Measurements from ENCODE around the gene ACSM3.

DNA sequence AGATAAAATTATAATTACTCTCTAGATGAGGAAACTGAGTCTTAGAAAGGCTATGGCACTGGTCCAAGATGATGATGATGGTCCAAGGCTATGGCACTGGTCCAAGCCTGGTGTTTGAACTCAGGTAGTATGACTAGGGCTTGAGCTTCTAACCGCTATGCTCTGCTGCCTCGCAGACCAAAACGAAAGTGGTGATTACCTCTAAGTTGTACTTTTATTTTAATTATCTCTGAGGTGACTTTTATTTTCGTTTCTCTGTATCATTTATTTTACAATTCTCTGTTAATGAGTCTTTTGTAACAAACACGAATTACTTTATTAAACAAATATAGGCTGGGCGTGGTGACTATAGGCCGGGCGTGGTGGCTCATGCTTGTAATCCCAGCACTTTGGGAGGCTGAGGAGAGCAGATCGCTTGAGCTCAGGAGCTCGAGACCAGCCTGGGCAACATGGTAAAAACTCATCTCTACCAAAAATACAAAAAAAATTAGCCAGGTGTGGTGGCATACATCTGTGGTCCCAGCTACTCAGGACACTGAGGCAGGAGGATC, 48.1 kb downstream of the ACSM3 start:
- TF ChIP-seq, protein P1, sequence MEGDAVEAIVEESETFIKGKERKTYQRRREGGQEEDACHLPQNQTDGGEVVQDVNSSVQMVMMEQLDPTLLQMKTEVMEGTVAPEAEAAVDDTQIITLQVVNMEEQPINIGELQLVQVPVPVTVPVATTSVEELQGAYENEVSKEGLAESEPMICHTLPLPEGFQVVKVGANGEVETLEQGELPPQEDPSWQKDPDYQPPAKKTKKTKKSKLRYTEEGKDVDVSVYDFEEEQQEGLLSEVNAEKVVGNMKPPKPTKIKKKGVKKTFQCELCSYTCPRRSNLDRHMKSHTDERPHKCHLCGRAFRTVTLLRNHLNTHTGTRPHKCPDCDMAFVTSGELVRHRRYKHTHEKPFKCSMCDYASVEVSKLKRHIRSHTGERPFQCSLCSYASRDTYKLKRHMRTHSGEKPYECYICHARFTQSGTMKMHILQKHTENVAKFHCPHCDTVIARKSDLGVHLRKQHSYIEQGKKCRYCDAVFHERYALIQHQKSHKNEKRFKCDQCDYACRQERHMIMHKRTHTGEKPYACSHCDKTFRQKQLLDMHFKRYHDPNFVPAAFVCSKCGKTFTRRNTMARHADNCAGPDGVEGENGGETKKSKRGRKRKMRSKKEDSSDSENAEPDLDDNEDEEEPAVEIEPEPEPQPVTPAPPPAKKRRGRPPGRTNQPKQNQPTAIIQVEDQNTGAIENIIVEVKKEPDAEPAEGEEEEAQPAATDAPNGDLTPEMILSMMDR (conservative IDR thresholded peaks at IDR 0.05; ENCODE audit: low read depth in 2 of 2), result no peak
- TF ChIP-seq EZH2 (IDR thresholded peaks at IDR 0.05; ENCODE audit: low read depth, unreplicated experiment) (no peak), JUNB (IDR thresholded peaks at IDR 0.05; ENCODE audit: unreplicated experiment) (no peak), POLR2AphosphoS5 (IDR thresholded peaks at IDR 0.05; ENCODE audit: low read depth) (no peak), EZH2phosphoT487 (IDR thresholded peaks at IDR 0.05; ENCODE audit: unreplicated experiment) (no peak), CREB1 (CRISPR knock-in tag; IDR thresholded peaks at IDR 0.05; ENCODE audit: low read depth) (no peak)
- TF ChIP-seq, protein P2, sequence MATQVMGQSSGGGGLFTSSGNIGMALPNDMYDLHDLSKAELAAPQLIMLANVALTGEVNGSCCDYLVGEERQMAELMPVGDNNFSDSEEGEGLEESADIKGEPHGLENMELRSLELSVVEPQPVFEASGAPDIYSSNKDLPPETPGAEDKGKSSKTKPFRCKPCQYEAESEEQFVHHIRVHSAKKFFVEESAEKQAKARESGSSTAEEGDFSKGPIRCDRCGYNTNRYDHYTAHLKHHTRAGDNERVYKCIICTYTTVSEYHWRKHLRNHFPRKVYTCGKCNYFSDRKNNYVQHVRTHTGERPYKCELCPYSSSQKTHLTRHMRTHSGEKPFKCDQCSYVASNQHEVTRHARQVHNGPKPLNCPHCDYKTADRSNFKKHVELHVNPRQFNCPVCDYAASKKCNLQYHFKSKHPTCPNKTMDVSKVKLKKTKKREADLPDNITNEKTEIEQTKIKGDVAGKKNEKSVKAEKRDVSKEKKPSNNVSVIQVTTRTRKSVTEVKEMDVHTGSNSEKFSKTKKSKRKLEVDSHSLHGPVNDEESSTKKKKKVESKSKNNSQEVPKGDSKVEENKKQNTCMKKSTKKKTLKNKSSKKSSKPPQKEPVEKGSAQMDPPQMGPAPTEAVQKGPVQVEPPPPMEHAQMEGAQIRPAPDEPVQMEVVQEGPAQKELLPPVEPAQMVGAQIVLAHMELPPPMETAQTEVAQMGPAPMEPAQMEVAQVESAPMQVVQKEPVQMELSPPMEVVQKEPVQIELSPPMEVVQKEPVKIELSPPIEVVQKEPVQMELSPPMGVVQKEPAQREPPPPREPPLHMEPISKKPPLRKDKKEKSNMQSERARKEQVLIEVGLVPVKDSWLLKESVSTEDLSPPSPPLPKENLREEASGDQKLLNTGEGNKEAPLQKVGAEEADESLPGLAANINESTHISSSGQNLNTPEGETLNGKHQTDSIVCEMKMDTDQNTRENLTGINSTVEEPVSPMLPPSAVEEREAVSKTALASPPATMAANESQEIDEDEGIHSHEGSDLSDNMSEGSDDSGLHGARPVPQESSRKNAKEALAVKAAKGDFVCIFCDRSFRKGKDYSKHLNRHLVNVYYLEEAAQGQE (IDR thresholded peaks at IDR 0.05; ENCODE audit: unreplicated experiment), result no peak
